BLaER1 (cell line): Measurements from ENCODE around the gene KCNIP4.
"Not testable (repeated sequence)": the region's sequence is repeated elsewhere in the genome, so short reads cannot be mapped to it uniquely, and the experiment has no call there.

ENCODE experiments used
- H3K27ac ChIP-seq: shearing (Covaris generic); formaldehyde crosslinking; 2 replicates; pipeline ENCODE4 v1.8.1; 2022
- H3K27me3 ChIP-seq: shearing (Covaris generic); formaldehyde crosslinking; 2 replicates; pipeline ENCODE4 v1.8.1; 2022
- H3K36me3 ChIP-seq: shearing (Covaris generic); formaldehyde crosslinking; 2 replicates; pipeline ENCODE4 v1.8.1; 2022
- H3K4me1 ChIP-seq: shearing (Covaris generic); formaldehyde crosslinking; 2 replicates; pipeline ENCODE4 v1.8.1; 2022
- H3K4me2 ChIP-seq: shearing (Covaris generic); formaldehyde crosslinking; 2 replicates; pipeline ENCODE4 v1.8.1; 2022
- H3K4me3 ChIP-seq: shearing (Covaris generic); formaldehyde crosslinking; 2 replicates; pipeline ENCODE4 v1.8.1; 2022
- H3K9ac ChIP-seq: shearing (Covaris generic); formaldehyde crosslinking; 2 replicates; pipeline ENCODE4 v1.8.1; 2022
- H3K9me3 ChIP-seq: shearing (Covaris generic); formaldehyde crosslinking; 2 replicates; pipeline ENCODE4 v1.8.1; 2022
- H4K20me1 ChIP-seq: shearing (Covaris generic); formaldehyde crosslinking; 2 replicates; pipeline ENCODE4 v1.8.1; 2022
- Cebpa-rat ChIP-seq: shearing (Covaris generic); IDR thresholded peaks from 2 replicates; pipeline ENCODE4 v1.8.1; 2022

KCNIP4 gene

DNA sequence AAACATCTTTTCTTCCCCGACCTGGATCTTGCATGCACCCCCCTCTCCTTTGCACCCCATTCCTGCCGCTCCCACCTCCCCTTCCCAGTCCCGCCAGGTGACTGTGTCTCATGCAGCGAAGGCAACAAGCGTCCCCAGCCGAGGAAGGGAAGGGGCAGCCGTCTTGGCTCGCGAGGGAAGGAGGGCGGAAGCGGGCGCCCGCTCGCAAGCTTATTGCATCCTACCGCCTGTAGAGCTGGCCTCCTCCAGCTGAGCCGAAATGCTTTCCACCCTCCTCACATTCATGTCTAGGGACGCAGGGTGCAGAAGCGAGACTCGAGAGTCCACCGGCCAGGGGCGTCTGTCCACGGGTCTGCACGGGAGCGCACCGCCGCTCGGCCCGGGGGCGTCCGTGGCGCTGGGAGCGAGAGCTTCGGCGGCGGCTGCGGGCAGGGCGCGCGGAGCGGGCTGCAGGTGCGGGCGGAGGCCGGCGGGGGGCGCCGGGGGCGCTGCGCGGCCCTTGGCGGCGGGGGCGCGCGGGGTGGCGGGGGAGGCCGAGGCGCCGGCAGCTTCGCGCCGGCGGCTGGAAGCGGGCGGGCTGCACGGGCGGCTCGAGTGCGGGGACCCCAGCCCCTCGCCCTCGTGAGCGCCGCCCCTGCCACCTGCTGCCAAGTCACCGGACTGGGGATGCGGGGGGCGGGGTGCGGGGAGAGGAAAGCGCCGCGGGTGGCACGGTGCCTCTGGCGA, at the start of gene KCNIP4:
TSS of gene KCNIP4 (minus strand) at position 426 of the 726 bp plus-strand sequence.
- Histone ChIP-seq H3K4me1 (no peaks in the 10 kb centered on the region), H3K27ac (no peak within 1 kb of the TSS), H3K9me3 (peaks cover 14% of the 10 kb centered on the region), H3K36me3 (no peaks in the 10 kb centered on the region), H3K27me3 (no peaks in the 10 kb centered on the region), H3K4me2 (no peak within 1 kb of the TSS), H3K9ac (no peak within 1 kb of the TSS), H3K4me3 (no peak within 1 kb of the TSS), H4K20me1 (no peaks in the 10 kb centered on the region)
- no peak for TF ChIP-seq Cebpa-rat

DNA sequence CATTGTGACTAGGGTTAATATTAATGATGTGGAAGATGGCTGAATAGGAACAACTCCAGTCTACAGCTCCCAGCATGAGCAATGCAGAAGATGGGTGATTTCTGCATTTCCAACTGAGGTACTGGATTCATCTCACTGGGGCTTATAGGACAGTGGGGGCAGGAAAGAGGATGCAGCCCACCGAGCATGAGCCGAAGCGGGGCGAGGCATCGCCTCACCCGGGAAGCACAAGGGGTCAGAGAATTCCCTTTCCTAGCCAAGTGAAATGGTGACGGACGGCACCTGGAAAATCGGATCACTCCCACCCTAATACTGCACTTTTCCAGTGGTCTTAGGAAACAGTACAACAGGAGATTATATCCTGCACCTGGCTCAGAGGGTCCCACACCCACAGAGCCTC, 48.0 kb upstream of the KCNIP4 start:
- H3K36me3 ChIP-seq, H3K4me3 ChIP-seq, H3K4me1 ChIP-seq, H3K9me3 ChIP-seq, H3K4me2 ChIP-seq, H3K9ac ChIP-seq, H3K27ac ChIP-seq, H3K27me3 ChIP-seq, H4K20me1 ChIP-seq: not testable (repeated sequence)

DNA sequence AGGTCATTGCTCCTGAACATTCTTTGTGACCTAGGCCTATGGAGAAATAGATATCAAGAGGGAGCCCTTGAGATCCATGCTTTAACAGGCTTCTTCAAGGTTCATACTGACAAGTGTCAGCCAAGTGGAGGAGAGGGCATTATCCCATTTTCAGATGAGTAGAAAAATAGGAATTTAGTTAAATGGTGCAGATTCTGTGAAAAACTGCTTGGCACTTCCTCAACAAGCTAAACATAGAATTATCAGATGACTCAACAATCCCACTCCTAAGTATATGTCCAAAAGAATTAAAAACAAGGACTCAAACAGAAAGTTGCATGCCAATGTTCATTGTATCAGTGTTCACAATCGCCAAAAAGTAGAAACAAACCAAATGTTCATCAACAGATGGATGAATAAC, 43.8 kb upstream of the KCNIP4 start:
- H3K4me3 ChIP-seq = no peak overlapping the region
- no peak for TF ChIP-seq Cebpa-rat

DNA sequence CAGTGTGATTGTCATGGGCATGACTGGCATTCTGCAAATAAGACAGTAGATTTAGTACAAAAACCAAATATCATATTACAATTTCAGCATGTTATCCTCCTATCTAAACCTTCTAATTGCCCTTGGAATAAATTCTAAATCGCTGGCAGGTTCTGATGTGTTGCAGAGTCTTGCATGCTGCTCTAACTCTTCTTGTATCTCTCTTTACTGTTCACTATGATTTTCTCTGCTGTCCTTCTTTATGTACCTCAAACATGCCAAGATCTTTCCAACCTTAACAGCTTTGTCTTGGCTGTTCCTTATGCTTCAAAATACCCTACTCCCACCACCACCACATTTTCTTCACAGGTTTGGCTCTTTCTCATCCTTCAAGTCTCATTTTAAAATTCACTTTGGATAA, 43.0 kb upstream of the KCNIP4 start:
- Histone ChIP-seq H3K4me1 (no peaks in the 10 kb centered on the region), H3K4me2 (no peak overlapping the region), H3K36me3 (no peaks in the 10 kb centered on the region), H3K9me3 (no peaks in the 10 kb centered on the region), H4K20me1 (no peaks in the 10 kb centered on the region), H3K4me3 (no peak overlapping the region), H3K27ac (no peak overlapping the region), H3K9ac (no peak overlapping the region), H3K27me3 (no peaks in the 10 kb centered on the region)
- TF ChIP-seq Cebpa-rat = no peak

More for the DNA sequence above, 43.8 kb upstream of the KCNIP4 start:
- Histone ChIP-seq H3K4me1 (no peaks in the 10 kb centered on the region), H3K9ac (no peak overlapping the region), H3K9me3 (no peaks in the 10 kb centered on the region), H3K27me3 (no peaks in the 10 kb centered on the region), H3K36me3 (no peaks in the 10 kb centered on the region), H3K4me2 (no peak overlapping the region), H4K20me1 (no peaks in the 10 kb centered on the region), H3K27ac (no peak overlapping the region)

DNA sequence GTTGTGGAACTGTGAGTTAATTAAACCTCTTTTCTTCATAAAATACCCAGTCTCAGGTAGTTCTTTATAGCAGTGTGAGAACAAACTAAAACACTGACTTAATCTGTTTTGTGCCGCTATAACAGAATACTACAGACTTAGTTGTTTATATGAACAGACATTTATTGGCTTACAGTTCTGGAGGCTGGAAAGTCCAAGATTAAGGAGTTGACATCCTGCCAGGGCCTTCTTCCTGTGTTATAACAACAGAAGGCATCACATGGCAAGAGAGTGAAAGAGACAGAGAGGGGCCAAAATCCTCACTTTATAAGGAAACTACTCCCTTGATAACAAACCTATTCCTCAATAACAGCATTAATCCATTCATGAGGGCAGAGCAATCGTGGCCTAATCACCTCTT, 42.5 kb upstream of the KCNIP4 start:
- Histone ChIP-seq H3K9me3 (no peaks in the 10 kb centered on the region), H3K36me3 (no peaks in the 10 kb centered on the region), H3K27me3 (no peaks in the 10 kb centered on the region), H4K20me1 (no peaks in the 10 kb centered on the region), H3K4me2 (no peak overlapping the region), H3K27ac (no peak overlapping the region), H3K4me1 (no peaks in the 10 kb centered on the region), H3K4me3 (no peak overlapping the region), H3K9ac (no peak overlapping the region)
- TF ChIP-seq Cebpa-rat = no peak

DNA sequence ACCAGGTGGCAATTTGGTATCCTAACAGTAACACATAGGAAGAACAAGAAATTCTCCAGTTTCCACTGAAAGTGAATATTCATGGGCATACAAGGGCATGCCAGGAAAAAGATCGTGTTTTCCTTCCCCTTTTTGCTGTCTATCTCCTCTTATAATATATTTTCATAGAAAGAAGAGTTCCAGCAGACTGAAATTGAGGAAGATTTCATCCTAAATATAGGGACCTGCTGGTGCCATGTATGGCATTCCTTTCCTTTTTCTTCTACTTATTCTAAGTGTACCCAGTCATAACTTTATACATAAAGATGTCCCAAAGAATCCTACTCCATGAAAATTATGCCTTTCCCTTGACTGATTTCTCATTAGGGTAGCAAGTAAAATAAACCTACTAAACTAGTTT, 40.8 kb upstream of the KCNIP4 start:
- Histone ChIP-seq H3K4me2 (no peak overlapping the region), H3K27ac (no peak overlapping the region), H3K36me3 (no peaks in the 10 kb centered on the region), H4K20me1 (no peaks in the 10 kb centered on the region), H3K9me3 (no peaks in the 10 kb centered on the region), H3K9ac (no peak overlapping the region), H3K4me3 (no peak overlapping the region), H3K27me3 (no peaks in the 10 kb centered on the region), H3K4me1 (no peaks in the 10 kb centered on the region)
- TF ChIP-seq Cebpa-rat = no peak

DNA sequence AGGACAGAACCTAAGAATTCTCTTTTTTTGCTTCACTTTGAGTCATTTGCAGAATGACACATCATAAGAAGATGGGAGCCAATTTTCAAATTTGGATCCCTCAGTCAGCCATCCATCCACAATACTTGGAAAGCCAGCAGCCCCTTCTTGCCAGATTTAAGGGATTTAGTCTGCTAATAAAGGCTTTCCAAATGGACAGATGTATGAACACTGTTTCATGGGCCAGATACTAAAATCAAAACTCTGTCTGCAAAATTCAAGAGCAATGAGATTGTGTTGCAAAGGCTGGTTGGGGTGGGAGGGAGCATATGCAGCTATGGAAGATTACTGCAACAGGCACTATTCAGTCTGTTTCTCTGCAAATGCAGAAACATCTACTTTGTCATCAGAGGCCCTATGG, 37.7 kb upstream of the KCNIP4 start:
- no peak overlapping the region for H3K4me3 ChIP-seq
- H3K9ac ChIP-seq = no peak overlapping the region
- no peak overlapping the region for H3K4me2 ChIP-seq
- no peaks in the 10 kb centered on the region for H3K4me1 ChIP-seq
- TF ChIP-seq Cebpa-rat = no peak
- no peak overlapping the region for H3K27ac ChIP-seq
- no peaks in the 10 kb centered on the region for H3K36me3 ChIP-seq
- no peaks in the 10 kb centered on the region for H3K9me3 ChIP-seq
- no peaks in the 10 kb centered on the region for H3K27me3 ChIP-seq
- H4K20me1 ChIP-seq = no peaks in the 10 kb centered on the region

DNA sequence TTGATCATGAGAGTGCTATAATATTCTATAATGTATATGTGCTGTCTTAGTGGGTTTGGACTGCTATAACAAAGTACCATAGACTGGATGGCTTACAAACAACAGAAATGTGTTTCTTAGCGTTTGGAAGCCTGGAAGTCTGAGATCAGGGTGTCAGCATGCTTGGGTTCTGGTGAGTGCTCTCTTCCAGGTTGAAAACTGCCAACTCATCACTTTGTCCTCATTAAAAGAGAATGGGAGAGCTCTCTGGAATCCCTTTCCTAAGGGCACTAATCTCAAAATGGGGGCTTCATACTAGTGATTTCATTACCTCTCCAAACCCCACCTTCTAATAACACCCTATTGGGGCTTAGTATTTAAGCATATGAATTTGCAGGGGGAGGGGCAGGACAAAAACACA, 33.5 kb upstream of the KCNIP4 start:
- Histone ChIP-seq H3K4me2 (no peak overlapping the region), H3K27ac (no peak overlapping the region), H3K4me3 (no peak overlapping the region), H3K9me3 (no peaks in the 10 kb centered on the region), H3K9ac (no peak overlapping the region), H3K36me3 (no peaks in the 10 kb centered on the region), H4K20me1 (no peaks in the 10 kb centered on the region), H3K4me1 (no peaks in the 10 kb centered on the region), H3K27me3 (no peaks in the 10 kb centered on the region)
- no peak for TF ChIP-seq Cebpa-rat

DNA sequence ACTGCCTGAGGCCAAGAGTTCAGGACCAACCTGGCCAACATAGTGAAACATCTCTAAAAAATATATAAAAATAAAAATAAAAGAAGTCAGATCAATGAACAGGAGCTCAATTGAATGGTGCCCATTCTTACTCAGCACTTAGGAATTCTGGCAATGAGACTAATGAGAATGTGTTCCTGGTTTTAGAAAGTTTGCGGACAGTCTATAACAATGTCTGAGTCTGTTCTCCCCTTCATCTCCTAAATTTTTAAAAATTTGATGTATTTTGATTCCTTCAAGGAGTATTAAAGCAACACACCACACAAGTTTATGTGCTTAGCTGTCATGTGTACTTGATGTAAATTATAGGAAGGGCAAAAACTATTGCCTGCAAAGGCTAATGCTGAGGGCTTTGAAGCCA, 30.6 kb upstream of the KCNIP4 start:
- Histone ChIP-seq H3K27me3 (no peaks in the 10 kb centered on the region), H3K4me2 (no peak overlapping the region), H3K4me3 (no peak overlapping the region), H3K9ac (no peak overlapping the region), H3K4me1 (no peaks in the 10 kb centered on the region), H3K36me3 (no peaks in the 10 kb centered on the region), H3K9me3 (no peaks in the 10 kb centered on the region), H3K27ac (no peak overlapping the region), H4K20me1 (no peaks in the 10 kb centered on the region)
- no peak for TF ChIP-seq Cebpa-rat

DNA sequence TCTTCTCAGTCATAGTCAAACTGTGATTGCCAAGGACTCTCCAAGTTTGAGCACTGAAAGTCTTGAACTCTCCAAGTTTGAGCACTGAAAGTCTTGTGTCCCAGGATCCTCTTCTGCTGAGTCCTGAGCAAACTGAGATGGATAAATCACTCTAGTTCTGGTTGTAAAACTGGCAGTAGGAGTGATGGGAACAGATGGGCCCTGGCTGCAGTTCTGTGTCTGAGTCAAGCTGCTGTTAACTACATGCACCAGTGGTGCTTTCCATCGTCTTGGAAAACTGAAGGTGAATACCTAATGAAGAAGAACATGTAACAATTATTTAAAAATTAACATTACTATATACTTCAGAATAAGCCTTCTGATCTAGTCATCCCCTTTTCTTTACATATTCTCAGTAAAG, 27.6 kb upstream of the KCNIP4 start:
- Histone ChIP-seq H3K4me1 (no peaks in the 10 kb centered on the region), H3K27me3 (no peaks in the 10 kb centered on the region), H3K9me3 (no peaks in the 10 kb centered on the region), H3K4me3 (no peak overlapping the region), H3K4me2 (no peak overlapping the region), H4K20me1 (no peaks in the 10 kb centered on the region), H3K9ac (no peak overlapping the region), H3K36me3 (no peaks in the 10 kb centered on the region), H3K27ac (no peak overlapping the region)
- TF ChIP-seq Cebpa-rat = no peak

DNA sequence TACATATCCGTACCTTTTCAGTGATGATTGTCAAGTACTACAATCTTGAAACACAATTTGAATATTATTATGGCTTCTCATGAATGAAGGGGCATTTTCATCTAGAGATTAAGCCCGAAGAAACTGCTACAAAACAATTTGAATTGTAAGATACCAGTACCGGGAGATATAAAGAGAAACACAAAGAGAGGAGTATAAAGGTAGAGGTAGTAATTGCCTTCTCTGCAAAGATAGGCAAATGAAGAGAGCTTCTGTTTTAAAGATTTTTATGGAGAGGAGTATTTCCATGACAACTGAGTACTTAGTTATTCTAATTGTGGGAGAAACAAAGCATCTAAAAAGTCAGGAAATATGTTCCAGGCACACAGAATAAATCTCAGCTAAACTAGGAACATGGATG, 25.3 kb upstream of the KCNIP4 start:
- Histone ChIP-seq H3K27ac (no peak overlapping the region), H4K20me1 (no peaks in the 10 kb centered on the region), H3K4me3 (no peak overlapping the region), H3K27me3 (no peaks in the 10 kb centered on the region), H3K9ac (no peak overlapping the region), H3K36me3 (no peaks in the 10 kb centered on the region), H3K4me2 (no peak overlapping the region), H3K4me1 (no peaks in the 10 kb centered on the region), H3K9me3 (no peaks in the 10 kb centered on the region)
- no peak for TF ChIP-seq Cebpa-rat
